HepG2 (cell line): ENCODE results near the gene CHKA. TPM values are rescaled to one million over a fixed set of nuclear protein-coding genes. Genes with fewer than 3 reads are reported as not detected.
A peak's percentile ranks its signal among the peaks of the same experiment; 100 is the strongest.

Source experiments
- ATF1 ChIP-seq: IDR thresholded peaks from 2 replicates; pipeline ENCODE4 v1.6.1; 2016; ENCODE audit warnings: mild to moderate bottlenecking, control low read depth
- NCOA2 ChIP-seq: sonication (generic); formaldehyde crosslinking; IDR thresholded peaks from 2 replicates; pipeline ENCODE4 v1.8.0; 2022; ENCODE audit warnings: inconsistent platforms
- PPARG ChIP-seq: conservative IDR thresholded peaks from 2 replicates; pipeline ENCODE4 v1.6.1; 2016; ENCODE audit warnings: missing biosample characterization, missing genetic modification reagents
- RXRB ChIP-seq: IDR thresholded peaks from 2 replicates; pipeline ENCODE4 v1.6.1; 2016; ENCODE audit warnings: borderline replicate concordance, missing genetic modification reagents, missing compliant biosample characterization
- SRY ChIP-seq: sonication (generic); formaldehyde crosslinking; IDR thresholded peaks from 2 replicates; pipeline ENCODE4 v1.8.0; 2022; ENCODE audit warnings: mild to moderate bottlenecking, missing genetic modification reagents
- ZMYM2 ChIP-seq: sonication (generic); formaldehyde crosslinking; IDR thresholded peaks from 2 replicates; pipeline ENCODE4 v1.8.0; 2022; ENCODE audit warnings: mild to moderate bottlenecking, missing genetic modification reagents
- ZNF772 ChIP-seq: sonication (generic); formaldehyde crosslinking; IDR thresholded peaks from 2 replicates; pipeline ENCODE4 v1.5.0; 2020; ENCODE audit warnings: mild to moderate bottlenecking, missing genetic modification reagents
- polyA plus RNA-seq, 8 experiments: library from polyadenylated mRNA; depleted of rRNA in 3 of 8; stranded (reverse) in 7 of 8; unstranded in 1 of 8; fragments of >200 nt; fragmentation: Illumina TruSeq in 4 of 8; extraction: Trizol in 4 of 8; gene quantifications; 2 replicates each; pipeline versions ENCODE4 v1.2.1 to v1.2.3, GENCODE V29; 2011 to 2016; ENCODE audit warnings: low read depth in 4 of 8, missing spikeins in 1 of 8, mixed read lengths in 1 of 8; ENCODE audit not compliant: insufficient read depth in 1 of 8
- total RNA-seq, 5 experiments: library from RNA; depleted of rRNA; stranded (reverse); fragments of >200 nt; fragmentation: Illumina TruSeq; extraction: Trizol; gene quantifications; 2 replicates each; pipeline ENCODE4 v1.2.3, GENCODE V29; 2016; ENCODE audit warnings: low read depth in 1 of 5
- TF ChIP-seq, protein P1 (sequence below): sonication (generic); formaldehyde crosslinking; IDR thresholded peaks from 2 replicates; pipeline ENCODE4 v1.5.1; 2020; ENCODE audit warnings: mild to moderate bottlenecking, missing genetic modification reagents, moderate library complexity
- TF ChIP-seq, protein P2 (sequence below): sonication (generic); IDR thresholded peaks from 2 replicates; pipeline ENCODE4 v1.6.1; 2016; ENCODE audit warnings: low read depth, borderline replicate concordance
- TF ChIP-seq, protein P3 (sequence below): sonication (generic); formaldehyde crosslinking; IDR thresholded peaks from 2 replicates; pipeline ENCODE4 v1.5.0; 2020; ENCODE audit warnings: mild to moderate bottlenecking, missing genetic modification reagents

CHKA gene
- total and polyA plus RNA-seq, 2 of the 13 experiments (the other 11 are each of a cell fraction or from before 2014, with no cell fraction given) = 71.6 to 92.7 TPM

DNA sequence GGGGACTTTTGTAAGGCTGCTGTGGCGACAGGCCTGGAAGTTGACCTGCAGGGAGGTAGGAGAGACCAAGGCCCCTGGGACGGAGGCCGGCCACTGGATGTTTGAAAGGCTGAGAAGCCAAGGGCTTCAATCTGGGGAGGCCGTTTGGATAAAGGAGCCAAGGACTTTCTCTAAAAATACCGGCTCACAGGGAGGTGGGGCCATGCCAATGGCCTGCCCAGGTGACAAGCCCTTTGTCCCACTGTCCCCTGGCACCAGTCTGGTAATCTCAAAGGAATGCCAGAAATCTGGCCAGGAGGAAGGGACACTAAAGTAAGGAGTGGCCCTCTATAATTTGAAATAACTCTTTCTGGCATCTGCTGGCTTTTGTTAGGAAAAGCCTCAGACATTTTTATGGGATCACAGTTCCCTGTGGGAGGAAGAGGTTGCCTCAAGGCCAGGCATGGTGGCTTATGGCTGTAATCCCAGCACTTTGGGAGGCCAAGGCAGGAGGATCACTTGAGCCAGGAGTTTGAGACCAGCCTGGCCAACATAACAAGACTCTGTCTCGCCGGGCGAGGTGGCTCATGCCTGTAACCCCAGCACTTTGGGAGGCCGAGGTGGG, 1.9 kb upstream of the CHKA start (continued):
- TF ChIP-seq, protein P1, sequence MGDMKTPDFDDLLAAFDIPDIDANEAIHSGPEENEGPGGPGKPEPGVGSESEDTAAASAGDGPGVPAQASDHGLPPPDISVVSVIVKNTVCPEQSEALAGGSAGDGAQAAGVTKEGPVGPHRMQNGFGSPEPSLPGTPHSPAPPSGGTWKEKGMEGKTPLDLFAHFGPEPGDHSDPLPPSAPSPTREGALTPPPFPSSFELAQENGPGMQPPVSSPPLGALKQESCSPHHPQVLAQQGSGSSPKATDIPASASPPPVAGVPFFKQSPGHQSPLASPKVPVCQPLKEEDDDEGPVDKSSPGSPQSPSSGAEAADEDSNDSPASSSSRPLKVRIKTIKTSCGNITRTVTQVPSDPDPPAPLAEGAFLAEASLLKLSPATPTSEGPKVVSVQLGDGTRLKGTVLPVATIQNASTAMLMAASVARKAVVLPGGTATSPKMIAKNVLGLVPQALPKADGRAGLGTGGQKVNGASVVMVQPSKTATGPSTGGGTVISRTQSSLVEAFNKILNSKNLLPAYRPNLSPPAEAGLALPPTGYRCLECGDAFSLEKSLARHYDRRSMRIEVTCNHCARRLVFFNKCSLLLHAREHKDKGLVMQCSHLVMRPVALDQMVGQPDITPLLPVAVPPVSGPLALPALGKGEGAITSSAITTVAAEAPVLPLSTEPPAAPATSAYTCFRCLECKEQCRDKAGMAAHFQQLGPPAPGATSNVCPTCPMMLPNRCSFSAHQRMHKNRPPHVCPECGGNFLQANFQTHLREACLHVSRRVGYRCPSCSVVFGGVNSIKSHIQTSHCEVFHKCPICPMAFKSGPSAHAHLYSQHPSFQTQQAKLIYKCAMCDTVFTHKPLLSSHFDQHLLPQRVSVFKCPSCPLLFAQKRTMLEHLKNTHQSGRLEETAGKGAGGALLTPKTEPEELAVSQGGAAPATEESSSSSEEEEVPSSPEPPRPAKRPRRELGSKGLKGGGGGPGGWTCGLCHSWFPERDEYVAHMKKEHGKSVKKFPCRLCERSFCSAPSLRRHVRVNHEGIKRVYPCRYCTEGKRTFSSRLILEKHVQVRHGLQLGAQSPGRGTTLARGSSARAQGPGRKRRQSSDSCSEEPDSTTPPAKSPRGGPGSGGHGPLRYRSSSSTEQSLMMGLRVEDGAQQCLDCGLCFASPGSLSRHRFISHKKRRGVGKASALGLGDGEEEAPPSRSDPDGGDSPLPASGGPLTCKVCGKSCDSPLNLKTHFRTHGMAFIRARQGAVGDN (CRISPR knock-in tag) = peak; percentile 38
- TF ChIP-seq, protein P2, sequence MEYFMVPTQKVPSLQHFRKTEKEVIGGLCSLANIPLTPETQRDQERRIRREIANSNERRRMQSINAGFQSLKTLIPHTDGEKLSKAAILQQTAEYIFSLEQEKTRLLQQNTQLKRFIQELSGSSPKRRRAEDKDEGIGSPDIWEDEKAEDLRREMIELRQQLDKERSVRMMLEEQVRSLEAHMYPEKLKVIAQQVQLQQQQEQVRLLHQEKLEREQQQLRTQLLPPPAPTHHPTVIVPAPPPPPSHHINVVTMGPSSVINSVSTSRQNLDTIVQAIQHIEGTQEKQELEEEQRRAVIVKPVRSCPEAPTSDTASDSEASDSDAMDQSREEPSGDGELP = peak; percentile 20; the same call in 1 of the 2 replicates
- TF ChIP-seq, protein P3, sequence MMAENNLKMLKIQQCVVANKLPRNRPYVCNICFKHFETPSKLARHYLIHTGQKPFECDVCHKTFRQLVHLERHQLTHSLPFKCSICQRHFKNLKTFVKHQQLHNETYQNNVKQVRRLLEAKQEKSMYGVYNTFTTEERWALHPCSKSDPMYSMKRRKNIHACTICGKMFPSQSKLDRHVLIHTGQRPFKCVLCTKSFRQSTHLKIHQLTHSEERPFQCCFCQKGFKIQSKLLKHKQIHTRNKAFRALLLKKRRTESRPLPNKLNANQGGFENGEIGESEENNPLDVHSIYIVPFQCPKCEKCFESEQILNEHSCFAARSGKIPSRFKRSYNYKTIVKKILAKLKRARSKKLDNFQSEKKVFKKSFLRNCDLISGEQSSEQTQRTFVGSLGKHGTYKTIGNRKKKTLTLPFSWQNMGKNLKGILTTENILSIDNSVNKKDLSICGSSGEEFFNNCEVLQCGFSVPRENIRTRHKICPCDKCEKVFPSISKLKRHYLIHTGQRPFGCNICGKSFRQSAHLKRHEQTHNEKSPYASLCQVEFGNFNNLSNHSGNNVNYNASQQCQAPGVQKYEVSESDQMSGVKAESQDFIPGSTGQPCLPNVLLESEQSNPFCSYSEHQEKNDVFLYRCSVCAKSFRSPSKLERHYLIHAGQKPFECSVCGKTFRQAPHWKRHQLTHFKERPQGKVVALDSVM (CRISPR knock-in tag) = peak; percentile 87
- TF ChIP-seq ZMYM2 (CRISPR knock-in tag) (0 out of 2 replicates have a peak, but pooled peaks have one; percentile 21), RXRB (peak; percentile 59; the same call in 1 of the 2 replicates), ATF1 (CRISPR knock-in tag) (no peak), SRY (0 out of 2 replicates have a peak, but pooled peaks have one; percentile 17), PPARG (CRISPR knock-in tag) (peak; percentile 95), NCOA2 (CRISPR knock-in tag) (no peak), ZNF772 (CRISPR knock-in tag) (0 out of 2 replicates have a peak, but pooled peaks have one; percentile 46)
